ENCODE measurements around the gene ALS2. TPM values are rescaled to one million over a fixed set of nuclear protein-coding genes. Genes with fewer than 3 reads are reported as not detected.

The ALS2 gene
- total RNA-seq, 1 experiment from 2014 or later = 28.1 TPM

DNA sequence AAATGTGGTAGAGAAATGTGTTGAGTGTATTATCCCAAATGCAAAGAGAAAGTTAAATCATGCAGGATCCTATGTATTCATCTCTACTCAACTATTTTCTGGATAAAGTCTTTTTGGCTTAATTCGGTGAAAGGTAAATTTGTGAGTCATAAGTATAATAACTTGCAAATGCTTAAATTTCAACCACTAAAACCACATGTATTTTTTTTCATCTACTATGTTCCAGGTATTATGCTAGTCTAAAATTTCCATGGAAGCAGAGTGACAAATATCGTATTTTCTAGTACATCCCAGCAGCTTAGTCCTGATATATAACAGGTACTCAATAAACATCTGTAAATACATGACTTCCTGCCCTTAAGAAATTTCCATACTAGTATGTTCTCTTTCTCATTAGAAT lies 6.2 kb downstream of the ALS2 start:
- no peaks in the 10 kb centered on the region for H3K36me3 ChIP-seq (ENCODE audit: control insufficient read depth in 1 of 2, insufficient read depth in 2 of 2, low read length in 2 of 2)
- H3K9me2 ChIP-seq (ENCODE audit: insufficient read depth) = no peaks in the 10 kb centered on the region
- H3K9me3 ChIP-seq (ENCODE audit: control insufficient read depth in 1 of 2, insufficient read depth in 1 of 2, low read depth in 1 of 2, low read length in 2 of 2) = no peaks in the 10 kb centered on the region
- H3K27me3 ChIP-seq (ENCODE audit: insufficient read depth, low read length) = no peaks in the 10 kb centered on the region
- DNase-seq (ENCODE audit: low read depth, low spot score) = no peak
- peaks cover 9 to 20% of the 10 kb centered on the region in 2 experiments for H3K4me1 ChIP-seq (ENCODE audit: control insufficient read depth in 1 of 2, insufficient read depth in 2 of 2, low read length in 2 of 2)
- ChIA-PET CTCF (interaction anchor here (1.1 kb wide), 1 partner anchor 542 kb away, joined by 3 read pairs; no protein-coding TSS in a partner anchor), RAD21 (ENCODE audit: low non-redundant PET in 1 of 2, low total read pairs in 2 of 2, uncharacterized antibody in 2 of 2, unreplicated experiment in 2 of 2) (no interaction called here), POLR2A (no interaction called here)
- intact Hi-C loops (cut with micrococcal nuclease) = no loop called here
- H3K4me2 ChIP-seq (ENCODE audit: low read length) = no peak overlapping the region
- H3K4me3 ChIP-seq (replicated peaks in 1 of 2; ENCODE audit: low read depth in 1 of 2, low read length in 2 of 2) = no peak overlapping the region
- no peak for ATAC-seq
- TF ChIP-seq, protein P1, sequence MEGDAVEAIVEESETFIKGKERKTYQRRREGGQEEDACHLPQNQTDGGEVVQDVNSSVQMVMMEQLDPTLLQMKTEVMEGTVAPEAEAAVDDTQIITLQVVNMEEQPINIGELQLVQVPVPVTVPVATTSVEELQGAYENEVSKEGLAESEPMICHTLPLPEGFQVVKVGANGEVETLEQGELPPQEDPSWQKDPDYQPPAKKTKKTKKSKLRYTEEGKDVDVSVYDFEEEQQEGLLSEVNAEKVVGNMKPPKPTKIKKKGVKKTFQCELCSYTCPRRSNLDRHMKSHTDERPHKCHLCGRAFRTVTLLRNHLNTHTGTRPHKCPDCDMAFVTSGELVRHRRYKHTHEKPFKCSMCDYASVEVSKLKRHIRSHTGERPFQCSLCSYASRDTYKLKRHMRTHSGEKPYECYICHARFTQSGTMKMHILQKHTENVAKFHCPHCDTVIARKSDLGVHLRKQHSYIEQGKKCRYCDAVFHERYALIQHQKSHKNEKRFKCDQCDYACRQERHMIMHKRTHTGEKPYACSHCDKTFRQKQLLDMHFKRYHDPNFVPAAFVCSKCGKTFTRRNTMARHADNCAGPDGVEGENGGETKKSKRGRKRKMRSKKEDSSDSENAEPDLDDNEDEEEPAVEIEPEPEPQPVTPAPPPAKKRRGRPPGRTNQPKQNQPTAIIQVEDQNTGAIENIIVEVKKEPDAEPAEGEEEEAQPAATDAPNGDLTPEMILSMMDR (IDR thresholded peaks at IDR 0.05 in 2 of 3, conservative IDR thresholded peaks at IDR 0.05 in 1 of 3; ENCODE audit: borderline replicate concordance in 1 of 3, insufficient read depth in 1 of 3, low read depth in 2 of 3, low read length in 2 of 3) = no peak
- TF ChIP-seq ELF1 (IDR thresholded peaks at IDR 0.05; ENCODE audit: borderline replicate concordance, low read depth) (no peak), CBX3 (IDR thresholded peaks at IDR 0.05; ENCODE audit: low read depth) (no peak), RAD21 (IDR thresholded peaks at IDR 0.05; ENCODE audit: low read depth) (no peak), EZH2 (IDR thresholded peaks at IDR 0.05) (no peak), POLR2A (IDR thresholded peaks at IDR 0.05; ENCODE audit: borderline replicate concordance, extremely low read depth, insufficient read depth, insufficient read length) (no peak), SP1 (IDR thresholded peaks at IDR 0.05; ENCODE audit: low read depth) (no peak), FOSL1 (IDR thresholded peaks at IDR 0.05; ENCODE audit: low read depth) (no peak), JUND (IDR thresholded peaks at IDR 0.05) (no peak), SRF (IDR thresholded peaks at IDR 0.05; ENCODE audit: low read depth) (no peak), SIN3A (IDR thresholded peaks at IDR 0.05; ENCODE audit: low read depth) (no peak), POLR2AphosphoS5 (IDR thresholded peaks at IDR 0.05; ENCODE audit: low read depth, low read length) (no peak), ZNF274 (IDR thresholded peaks at IDR 0.05; ENCODE audit: low read depth, low read length) (no peak), TCF7L2 (IDR thresholded peaks at IDR 0.05; ENCODE audit: borderline replicate concordance, extremely low read depth, insufficient read depth, insufficient read length) (no peak), EZH2phosphoT487 (IDR thresholded peaks at IDR 0.05; ENCODE audit: borderline replicate concordance) (no peak), EGR1 (IDR thresholded peaks at IDR 0.05; ENCODE audit: low read depth) (no peak)
- TF ChIP-seq, protein P2, sequence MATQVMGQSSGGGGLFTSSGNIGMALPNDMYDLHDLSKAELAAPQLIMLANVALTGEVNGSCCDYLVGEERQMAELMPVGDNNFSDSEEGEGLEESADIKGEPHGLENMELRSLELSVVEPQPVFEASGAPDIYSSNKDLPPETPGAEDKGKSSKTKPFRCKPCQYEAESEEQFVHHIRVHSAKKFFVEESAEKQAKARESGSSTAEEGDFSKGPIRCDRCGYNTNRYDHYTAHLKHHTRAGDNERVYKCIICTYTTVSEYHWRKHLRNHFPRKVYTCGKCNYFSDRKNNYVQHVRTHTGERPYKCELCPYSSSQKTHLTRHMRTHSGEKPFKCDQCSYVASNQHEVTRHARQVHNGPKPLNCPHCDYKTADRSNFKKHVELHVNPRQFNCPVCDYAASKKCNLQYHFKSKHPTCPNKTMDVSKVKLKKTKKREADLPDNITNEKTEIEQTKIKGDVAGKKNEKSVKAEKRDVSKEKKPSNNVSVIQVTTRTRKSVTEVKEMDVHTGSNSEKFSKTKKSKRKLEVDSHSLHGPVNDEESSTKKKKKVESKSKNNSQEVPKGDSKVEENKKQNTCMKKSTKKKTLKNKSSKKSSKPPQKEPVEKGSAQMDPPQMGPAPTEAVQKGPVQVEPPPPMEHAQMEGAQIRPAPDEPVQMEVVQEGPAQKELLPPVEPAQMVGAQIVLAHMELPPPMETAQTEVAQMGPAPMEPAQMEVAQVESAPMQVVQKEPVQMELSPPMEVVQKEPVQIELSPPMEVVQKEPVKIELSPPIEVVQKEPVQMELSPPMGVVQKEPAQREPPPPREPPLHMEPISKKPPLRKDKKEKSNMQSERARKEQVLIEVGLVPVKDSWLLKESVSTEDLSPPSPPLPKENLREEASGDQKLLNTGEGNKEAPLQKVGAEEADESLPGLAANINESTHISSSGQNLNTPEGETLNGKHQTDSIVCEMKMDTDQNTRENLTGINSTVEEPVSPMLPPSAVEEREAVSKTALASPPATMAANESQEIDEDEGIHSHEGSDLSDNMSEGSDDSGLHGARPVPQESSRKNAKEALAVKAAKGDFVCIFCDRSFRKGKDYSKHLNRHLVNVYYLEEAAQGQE (IDR thresholded peaks at IDR 0.05; ENCODE audit: low read depth) = no peak
- TF ChIP-seq, protein P3, sequence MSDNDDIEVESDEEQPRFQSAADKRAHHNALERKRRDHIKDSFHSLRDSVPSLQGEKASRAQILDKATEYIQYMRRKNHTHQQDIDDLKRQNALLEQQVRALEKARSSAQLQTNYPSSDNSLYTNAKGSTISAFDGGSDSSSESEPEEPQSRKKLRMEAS (IDR thresholded peaks at IDR 0.05) = no peak
- TF ChIP-seq, protein P4, sequence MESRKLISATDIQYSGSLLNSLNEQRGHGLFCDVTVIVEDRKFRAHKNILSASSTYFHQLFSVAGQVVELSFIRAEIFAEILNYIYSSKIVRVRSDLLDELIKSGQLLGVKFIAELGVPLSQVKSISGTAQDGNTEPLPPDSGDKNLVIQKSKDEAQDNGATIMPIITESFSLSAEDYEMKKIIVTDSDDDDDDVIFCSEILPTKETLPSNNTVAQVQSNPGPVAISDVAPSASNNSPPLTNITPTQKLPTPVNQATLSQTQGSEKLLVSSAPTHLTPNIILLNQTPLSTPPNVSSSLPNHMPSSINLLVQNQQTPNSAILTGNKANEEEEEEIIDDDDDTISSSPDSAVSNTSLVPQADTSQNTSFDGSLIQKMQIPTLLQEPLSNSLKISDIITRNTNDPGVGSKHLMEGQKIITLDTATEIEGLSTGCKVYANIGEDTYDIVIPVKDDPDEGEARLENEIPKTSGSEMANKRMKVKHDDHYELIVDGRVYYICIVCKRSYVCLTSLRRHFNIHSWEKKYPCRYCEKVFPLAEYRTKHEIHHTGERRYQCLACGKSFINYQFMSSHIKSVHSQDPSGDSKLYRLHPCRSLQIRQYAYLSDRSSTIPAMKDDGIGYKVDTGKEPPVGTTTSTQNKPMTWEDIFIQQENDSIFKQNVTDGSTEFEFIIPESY (IDR thresholded peaks at IDR 0.05; ENCODE audit: extremely low read depth, insufficient replicate concordance, low read length) = no peak
- TF ChIP-seq, protein P5, sequence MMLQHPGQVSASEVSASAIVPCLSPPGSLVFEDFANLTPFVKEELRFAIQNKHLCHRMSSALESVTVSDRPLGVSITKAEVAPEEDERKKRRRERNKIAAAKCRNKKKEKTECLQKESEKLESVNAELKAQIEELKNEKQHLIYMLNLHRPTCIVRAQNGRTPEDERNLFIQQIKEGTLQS (IDR thresholded peaks at IDR 0.05) = no peak
- no peak overlapping the region for H2AFZ ChIP-seq (ENCODE audit: low read depth, low read length, poor library complexity, severe bottlenecking)
- peaks cover 93% of the 10 kb centered on the region for H3K79me2 ChIP-seq (ENCODE audit: insufficient read depth, low read length)
- H4K20me1 ChIP-seq (ENCODE audit: insufficient read depth) = no peaks in the 10 kb centered on the region; the same call in 1 of the 2 replicates
- no peak overlapping the region for H3K9ac ChIP-seq (ENCODE audit: low read length)
- H3K27ac ChIP-seq (ENCODE audit: low read depth, low read length) = no peak overlapping the region
- no TSS peak for BruUV-seq (replicated peaks)
